HG03521 (cell line): Measurements from ENCODE around the gene UBASH3A.

ENCODE experiments used
- ATAC-seq: cut with Tn5 transposase; IDR thresholded peaks from one replicate; pipeline ENCODE4 v1.9.1; 2021; ENCODE audit warnings: mild to moderate bottlenecking, moderate library complexity; ENCODE audit not compliant: unreplicated experiment

UBASH3A gene

GRCh38 chr21:42409366-42409765 is 5.7 kb downstream of the UBASH3A start:
- ATAC-seq: no peak

- no peak for ATAC-seq
Measured at GRCh38 chr21:42411197-42411869, 7.6 kb downstream of the UBASH3A start.

- no peak for ATAC-seq
Measured at GRCh38 chr21:42411891-42412635, 8.4 kb downstream of the UBASH3A start.

GRCh38 chr21:42412636-42412933 is 8.9 kb downstream of the UBASH3A start:
- no peak for ATAC-seq

GRCh38 chr21:42413093-42413492 is 9.4 kb downstream of the UBASH3A start:
- no peak for ATAC-seq

- no peak for ATAC-seq
Measured at GRCh38 chr21:42413500-42413899, 9.8 kb downstream of the UBASH3A start.

GRCh38 chr21:42414066-42414465 is 10.4 kb downstream of the UBASH3A start:
- no peak for ATAC-seq

- ATAC-seq: no peak
Measured at GRCh38 chr21:42414553-42414927, 10.8 kb downstream of the UBASH3A start.

- peak; percentile 65 for ATAC-seq
Measured at GRCh38 chr21:42414928-42415769, 11.4 kb downstream of the UBASH3A start.

- ATAC-seq: no peak
Measured at GRCh38 chr21:42417533-42417932, 13.8 kb downstream of the UBASH3A start.

- no peak for ATAC-seq
Measured at GRCh38 chr21:42418886-42419285, 15.2 kb downstream of the UBASH3A start.

- no peak for ATAC-seq
Measured at GRCh38 chr21:42419845-42420244, 16.1 kb downstream of the UBASH3A start.

- ATAC-seq: no peak
Measured at GRCh38 chr21:42421018-42421793, 17.5 kb downstream of the UBASH3A start.

- ATAC-seq: no peak
Measured at GRCh38 chr21:42423197-42423675, 19.5 kb downstream of the UBASH3A start.

- no peak for ATAC-seq
Measured at GRCh38 chr21:42423685-42424084, 20.0 kb downstream of the UBASH3A start.

- no peak for ATAC-seq
Measured at GRCh38 chr21:42424914-42425541, 21.3 kb downstream of the UBASH3A start.

- no peak for ATAC-seq
Measured at GRCh38 chr21:42425591-42425990, 21.9 kb downstream of the UBASH3A start.

GRCh38 chr21:42426424-42426823 is 22.7 kb downstream of the UBASH3A start:
- no peak for ATAC-seq

GRCh38 chr21:42426876-42427480 is 23.3 kb downstream of the UBASH3A start:
- ATAC-seq: no peak

- ATAC-seq: no peak
Measured at GRCh38 chr21:42427809-42428419, 24.2 kb downstream of the UBASH3A start.
